BLaER1 treated with 17β-estradiol and CSF1 and Interleukin-3, amounts not matched to agents 10 nM and 100 nM (cell line): Measurements from ENCODE around the gene ZNF667.
A peak's percentile ranks its signal among the peaks of the same experiment; 100 is the strongest.

Experiments
- H3K27ac ChIP-seq, 11 experiments: shearing (Covaris generic); formaldehyde crosslinking; 2 replicates each; pipeline ENCODE4 v1.8.1; 2022
- H3K27me3 ChIP-seq, 11 experiments: shearing (Covaris generic); formaldehyde crosslinking; 2 replicates each; pipeline ENCODE4 v1.8.1; 2022
- H3K36me3 ChIP-seq, 11 experiments: shearing (Covaris generic); formaldehyde crosslinking; 2 replicates each; pipeline ENCODE4 v1.8.1; 2022
- H3K4me1 ChIP-seq, 10 experiments: shearing (Covaris generic); formaldehyde crosslinking; 2 replicates each; pipeline ENCODE4 v1.8.1; 2022
- H3K4me2 ChIP-seq, 11 experiments: shearing (Covaris generic); formaldehyde crosslinking; 2 replicates each; pipeline ENCODE4 v1.8.1; 2022
- H3K4me3 ChIP-seq, 10 experiments: shearing (Covaris generic); formaldehyde crosslinking; 2 replicates each; pipeline ENCODE4 v1.8.1; 2022
- H3K9ac ChIP-seq, 11 experiments: shearing (Covaris generic); formaldehyde crosslinking; 2 replicates each; pipeline ENCODE4 v1.8.1; 2022
- H3K9me3 ChIP-seq, 11 experiments: shearing (Covaris generic); formaldehyde crosslinking; replicated peaks in 1 of 11; 2 replicates each; pipeline ENCODE4 v1.8.1; 2022
- H4K20me1 ChIP-seq, 11 experiments: shearing (Covaris generic); formaldehyde crosslinking; 2 replicates each; pipeline ENCODE4 v1.8.1; 2022
- Cebpa-rat ChIP-seq, 11 experiments: shearing (Covaris generic); IDR thresholded peaks; 2 replicates each; pipeline ENCODE4 v1.8.1; 2022

ZNF667 gene

DNA sequence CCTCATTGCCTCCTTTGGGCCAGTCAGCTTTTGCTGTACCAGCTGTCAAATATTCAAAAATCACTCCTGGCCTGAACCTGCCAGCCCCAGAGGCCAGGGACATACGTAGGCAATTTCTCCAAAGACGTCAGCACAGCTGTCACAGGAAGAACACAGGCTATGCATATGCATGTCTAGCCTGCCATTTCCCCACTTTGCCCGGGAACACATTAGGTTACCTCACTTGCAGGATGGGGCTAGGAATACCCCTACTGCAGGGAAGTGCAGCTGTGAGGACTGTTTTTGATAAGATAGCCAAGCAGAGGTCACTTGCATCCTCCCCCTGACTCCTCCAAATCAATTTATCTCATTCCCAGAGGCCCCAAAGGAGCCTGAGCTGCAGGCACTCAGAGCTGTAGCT lies 2.8 kb downstream of the ZNF667 start:
- TF ChIP-seq Cebpa-rat (IDR thresholded peaks at IDR 0.05), result no peak
- no peak overlapping the region for H3K9ac ChIP-seq
- H3K4me3 ChIP-seq, result no peak overlapping the region
- H3K4me2 ChIP-seq, result no peak overlapping the region
- no peaks in the 10 kb centered on the region for H3K27me3 ChIP-seq
- peaks cover 42 to 96% (median 74%) of the 10 kb centered on the region in 11 experiments for H3K9me3 ChIP-seq
- H3K36me3 ChIP-seq, result no peaks in the 10 kb centered on the region
- no peaks in the 10 kb centered on the region for H3K4me1 ChIP-seq
- no peaks in the 10 kb centered on the region for H4K20me1 ChIP-seq
- H3K27ac ChIP-seq, result no peak overlapping the region

DNA sequence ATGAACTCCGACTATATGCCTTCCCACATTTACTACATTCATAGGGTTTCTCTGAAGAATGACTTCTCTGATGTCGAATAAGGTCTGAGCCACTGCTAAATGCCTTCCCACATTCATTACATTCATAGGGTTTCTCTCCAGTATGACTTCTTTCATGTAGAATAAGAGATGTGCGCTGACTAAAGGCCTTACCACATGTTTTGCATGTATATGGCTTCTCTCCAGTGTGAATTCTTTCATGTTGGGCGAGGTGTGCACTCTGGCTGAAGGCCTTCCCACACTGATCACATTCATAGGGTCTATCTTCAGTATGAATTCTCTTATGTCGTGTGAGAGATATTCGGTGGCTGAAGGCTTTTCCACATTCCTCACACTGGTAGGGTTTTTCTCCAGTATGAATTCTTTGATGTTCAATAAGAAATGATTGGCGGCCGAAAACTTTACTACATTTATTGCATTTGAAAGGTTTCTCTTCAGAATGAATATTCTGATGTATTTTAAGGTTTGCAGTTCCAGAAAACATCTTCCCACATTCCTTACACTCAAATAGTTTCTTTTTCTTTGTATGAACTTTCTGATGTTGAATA lies 35.8 kb downstream of the ZNF667 start:
- H3K4me3 ChIP-seq, result peak overlapping the region in 1 of 10 experiments; percentile 28; a peak in 1 of 20 replicates
- H4K20me1 ChIP-seq, result no peaks in the 10 kb centered on the region
- no peaks in the 10 kb centered on the region for H3K4me1 ChIP-seq
- H3K27ac ChIP-seq, result no peak overlapping the region
- no peak overlapping the region for H3K9ac ChIP-seq
- TF ChIP-seq Cebpa-rat (IDR thresholded peaks at IDR 0.05), result no peak
- H3K27me3 ChIP-seq, result no peaks in the 10 kb centered on the region
- no peak overlapping the region for H3K4me2 ChIP-seq
- no peaks in the 10 kb centered on the region for H3K36me3 ChIP-seq
- peaks cover 86 to 89% (median 87%) of the 10 kb centered on the region in 11 experiments for H3K9me3 ChIP-seq

DNA sequence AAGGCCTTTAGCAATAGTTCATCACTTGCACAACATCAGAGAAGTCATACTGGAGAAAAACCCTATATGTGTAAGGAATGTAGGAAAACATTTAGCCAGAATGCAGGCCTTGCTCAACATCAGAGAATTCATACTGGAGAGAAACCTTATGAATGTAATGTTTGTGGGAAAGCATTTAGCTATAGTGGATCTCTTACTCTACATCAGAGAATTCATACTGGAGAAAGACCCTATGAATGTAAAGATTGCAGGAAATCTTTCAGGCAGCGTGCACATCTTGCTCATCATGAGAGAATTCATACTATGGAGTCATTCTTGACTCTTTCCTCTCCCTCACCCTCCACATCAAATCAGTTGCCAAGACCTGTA lies 53.2 kb downstream of the ZNF667 start:
- H3K4me2 ChIP-seq, result no peak overlapping the region

DNA sequence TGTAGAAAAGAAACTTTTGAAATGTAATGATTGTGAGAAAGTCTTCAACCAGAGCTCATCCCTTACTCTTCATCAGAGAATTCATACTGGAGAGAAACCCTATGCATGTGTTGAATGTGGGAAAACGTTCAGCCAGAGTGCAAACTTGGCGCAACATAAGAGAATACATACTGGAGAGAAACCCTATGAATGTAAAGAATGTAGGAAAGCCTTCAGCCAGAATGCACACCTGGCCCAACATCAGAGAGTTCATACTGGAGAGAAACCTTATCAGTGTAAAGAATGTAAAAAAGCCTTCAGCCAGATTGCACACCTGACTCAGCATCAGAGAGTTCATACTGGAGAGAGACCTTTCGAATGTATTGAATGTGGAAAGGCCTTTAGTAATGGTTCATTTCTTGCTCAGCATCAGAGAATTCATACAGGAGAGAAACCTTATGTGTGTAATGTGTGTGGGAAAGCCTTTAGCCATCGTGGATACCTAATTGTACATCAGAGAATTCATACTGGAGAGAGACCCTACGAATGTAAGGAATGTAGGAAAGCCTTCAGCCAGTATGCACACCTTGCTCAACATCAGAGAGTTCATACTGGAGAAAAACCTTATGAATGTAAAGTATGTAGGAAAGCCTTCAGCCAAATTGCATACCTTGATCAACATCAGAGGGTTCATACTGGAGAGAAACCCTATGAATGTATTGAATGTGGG lies 53.7 kb downstream of the ZNF667 start:
- H3K9me3 ChIP-seq, result peaks cover 100% of the 10 kb centered on the region in 11 experiments
- H3K4me1 ChIP-seq, result no peaks in the 10 kb centered on the region
- no peak for TF ChIP-seq Cebpa-rat (IDR thresholded peaks at IDR 0.05)
- H3K36me3 ChIP-seq, result peaks cover 70 to 80% (median 75%) of the 10 kb centered on the region in 11 experiments
- no peaks in the 10 kb centered on the region for H4K20me1 ChIP-seq
- H3K4me2 ChIP-seq, result no peak overlapping the region
- H3K4me3 ChIP-seq, result peak overlapping the region; percentile 10 to 41 (median 28); a peak in 12 of 20 replicates
- H3K9ac ChIP-seq, result no peak overlapping the region
- H3K27ac ChIP-seq, result no peak overlapping the region
- no peaks in the 10 kb centered on the region for H3K27me3 ChIP-seq

More for the DNA sequence above, 53.2 kb downstream of the ZNF667 start:
- H3K27me3 ChIP-seq, result no peaks in the 10 kb centered on the region
- no peaks in the 10 kb centered on the region for H4K20me1 ChIP-seq
- peaks cover 64 to 75% (median 69%) of the 10 kb centered on the region in 11 experiments for H3K36me3 ChIP-seq
- peaks cover 100% of the 10 kb centered on the region in 11 experiments for H3K9me3 ChIP-seq
- no peak overlapping the region for H3K9ac ChIP-seq
- TF ChIP-seq Cebpa-rat (IDR thresholded peaks at IDR 0.05), result no peak
- H3K4me3 ChIP-seq, result peak overlapping the region; percentile 10 to 41 (median 28); a peak in 11 of 20 replicates
- no peak overlapping the region for H3K27ac ChIP-seq
- H3K4me1 ChIP-seq, result no peaks in the 10 kb centered on the region

DNA sequence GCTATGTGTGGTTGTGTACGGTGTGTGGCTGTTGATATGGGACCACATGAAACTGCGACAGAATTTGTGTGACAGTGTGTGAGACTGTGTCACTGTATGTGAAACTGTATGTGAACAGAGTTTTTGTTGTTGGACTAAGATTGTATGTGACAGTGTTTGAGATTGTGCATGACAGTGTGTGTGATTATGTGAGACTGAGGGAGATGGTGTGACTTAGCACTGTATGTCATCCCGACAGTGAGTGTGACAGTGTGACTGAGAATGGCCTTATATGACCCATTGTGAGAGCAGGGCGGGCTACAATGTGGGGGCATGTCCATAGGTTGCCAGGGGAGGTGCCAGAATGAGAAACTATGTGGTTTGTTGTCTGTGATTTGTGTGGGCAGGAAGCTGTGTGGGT lies 72.1 kb downstream of the ZNF667 start:
- Histone ChIP-seq H3K9me3 (peaks cover 79 to 89% (median 86%) of the 10 kb centered on the region in 11 experiments), H3K27ac (peak overlapping the region in 4 of 11 experiments; percentile 89 to 97 (median 94); a peak in 4 of 22 replicates), H3K4me3 (peak overlapping the region; percentile 67 to 86 (median 75)), H3K4me1 (peaks cover 12 to 22% (median 19%) of the 10 kb centered on the region in 10 experiments; a peak in 19 of 20 replicates), H4K20me1 (no peaks in the 10 kb centered on the region), H3K4me2 (peak overlapping the region; percentile 79 to 94 (median 88)), H3K27me3 (no peaks in the 10 kb centered on the region), H3K9ac (peak overlapping the region in 9 of 11 experiments; percentile 88 to 97 (median 95); a peak in 17 of 22 replicates), H3K36me3 (peaks cover 61 to 70% (median 68%) of the 10 kb centered on the region in 11 experiments)
- TF ChIP-seq Cebpa-rat (IDR thresholded peaks at IDR 0.05), result no peak

DNA sequence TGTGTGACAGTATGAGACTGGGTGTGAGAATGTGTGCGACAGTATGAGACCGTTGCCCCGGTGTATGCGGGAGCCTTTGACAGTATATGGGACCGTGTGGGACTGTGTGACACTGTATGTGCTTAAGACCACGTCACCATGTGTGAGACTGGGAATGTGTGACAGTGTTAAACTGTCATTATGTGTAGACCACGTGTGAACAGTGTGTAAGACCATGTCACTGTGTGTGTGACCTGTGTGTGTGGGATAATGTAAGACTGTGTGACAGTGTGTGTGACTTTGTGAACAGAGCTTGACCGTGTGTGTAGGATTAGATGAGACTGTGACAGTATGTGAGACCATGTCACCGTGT lies 72.5 kb downstream of the ZNF667 start:
- Histone ChIP-seq H3K9ac (peak overlapping the region; percentile 88 to 99 (median 95)), H4K20me1 (no peaks in the 10 kb centered on the region), H3K36me3 (peaks cover 61 to 70% (median 68%) of the 10 kb centered on the region in 11 experiments), H3K27ac (peak overlapping the region in 10 of 11 experiments; percentile 89 to 99 (median 97); a peak in 21 of 22 replicates), H3K4me3 (peak overlapping the region; percentile 67 to 86 (median 75)), H3K27me3 (no peaks in the 10 kb centered on the region), H3K9me3 (peaks cover 79 to 89% (median 86%) of the 10 kb centered on the region in 11 experiments), H3K4me2 (peak overlapping the region; percentile 79 to 94 (median 88)), H3K4me1 (peaks cover 12 to 22% (median 19%) of the 10 kb centered on the region in 10 experiments; a peak in 19 of 20 replicates)
- no peak for TF ChIP-seq Cebpa-rat (IDR thresholded peaks at IDR 0.05)

DNA sequence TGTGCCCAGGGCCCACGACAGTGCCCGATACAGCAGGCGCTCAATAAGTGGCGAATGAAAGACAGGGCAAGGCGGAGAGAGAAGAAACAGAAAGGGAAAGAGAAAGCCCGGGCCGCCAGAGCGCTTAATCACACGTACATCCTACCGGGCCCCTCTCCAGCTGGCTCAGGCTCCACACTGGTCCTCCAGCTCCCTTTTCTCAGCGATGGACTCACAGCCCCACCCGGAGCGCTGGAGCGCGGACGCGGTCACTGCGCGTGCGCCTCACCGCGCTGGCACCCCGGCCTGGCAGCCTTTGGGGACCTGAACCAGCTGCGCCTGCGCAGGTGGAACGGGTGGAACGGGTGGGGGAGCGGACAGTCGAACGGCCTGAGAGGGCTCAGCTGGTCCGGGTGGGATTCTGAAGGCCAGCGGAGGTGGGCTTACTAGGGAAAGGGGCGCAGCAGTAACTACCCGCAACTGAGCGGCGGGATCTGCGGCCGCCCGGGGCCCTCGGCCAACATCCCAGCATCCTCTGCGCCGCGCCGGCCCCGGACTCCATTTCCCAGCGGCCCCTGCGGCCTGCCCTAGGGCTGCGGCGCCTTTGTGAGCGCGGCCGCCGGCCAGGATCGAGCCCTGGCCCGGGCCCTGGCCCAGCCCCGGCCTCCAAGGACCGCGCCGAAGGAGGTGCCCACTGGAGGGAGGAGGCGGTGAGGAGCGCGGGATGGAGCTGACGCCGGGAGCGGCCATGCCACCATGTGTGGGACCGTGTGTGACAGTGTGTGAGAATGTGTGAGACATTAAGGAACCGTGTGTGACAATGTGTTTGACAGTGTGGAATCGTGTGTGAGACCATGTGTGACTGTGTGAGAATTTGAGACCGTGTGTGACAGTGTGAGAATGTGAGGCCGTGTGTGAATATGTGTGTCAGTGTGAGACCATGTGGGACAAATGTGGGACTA lies 73.1 kb downstream of the ZNF667 start, which contains the start of gene ZNF583:
ZNF583 (plus strand) TSS at position 569 of the 941 bp plus-strand sequence. CDS start 2,783 bp downstream, outside the sequence.
- peak within 1 kb of the TSS; percentile 79 to 94 (median 90) for H3K4me2 ChIP-seq
- peak within 1 kb of the TSS; percentile 89 to 99 (median 97) for H3K27ac ChIP-seq
- H4K20me1 ChIP-seq, result no peaks in the 10 kb centered on the region
- no peak for TF ChIP-seq Cebpa-rat (IDR thresholded peaks at IDR 0.05)
- H3K9me3 ChIP-seq, result peaks cover 79 to 89% (median 86%) of the 10 kb centered on the region in 11 experiments
- peak within 1 kb of the TSS; percentile 67 to 86 (median 75) for H3K4me3 ChIP-seq
- peaks cover 12 to 22% (median 19%) of the 10 kb centered on the region in 10 experiments; a peak in 19 of 20 replicates for H3K4me1 ChIP-seq
- H3K36me3 ChIP-seq, result peaks cover 61 to 70% (median 68%) of the 10 kb centered on the region in 11 experiments
- H3K9ac ChIP-seq, result peak within 1 kb of the TSS; percentile 88 to 99 (median 95)
- no peaks in the 10 kb centered on the region for H3K27me3 ChIP-seq

DNA sequence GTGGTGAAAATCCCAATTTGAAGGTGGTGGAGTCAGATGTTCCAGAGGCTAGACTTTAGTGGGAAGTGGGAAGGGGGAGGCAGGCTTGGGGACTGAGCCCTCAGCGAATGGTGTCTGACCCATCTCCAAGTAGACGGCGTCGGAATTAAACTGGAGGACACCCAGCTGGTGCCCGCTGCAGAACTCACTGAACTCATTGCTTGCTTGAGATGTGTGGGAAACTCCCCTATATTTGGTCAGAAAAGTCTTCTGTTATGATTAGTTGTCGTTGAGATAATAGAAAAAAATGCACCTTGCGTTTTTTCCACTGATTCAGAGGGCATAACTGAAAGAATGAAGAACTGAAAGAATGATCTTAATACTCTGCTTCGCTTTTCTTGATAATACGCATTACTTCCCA lies 73.9 kb downstream of the ZNF667 start:
- peak overlapping the region; percentile 75 to 94 (median 87) for H3K4me2 ChIP-seq
- H3K4me1 ChIP-seq, result peaks cover 12 to 22% (median 19%) of the 10 kb centered on the region in 10 experiments; a peak in 19 of 20 replicates
- H4K20me1 ChIP-seq, result no peaks in the 10 kb centered on the region
- H3K4me3 ChIP-seq, result peak overlapping the region; percentile 67 to 86 (median 75)
- no peak for TF ChIP-seq Cebpa-rat (IDR thresholded peaks at IDR 0.05)
- peaks cover 79 to 89% (median 86%) of the 10 kb centered on the region in 11 experiments for H3K9me3 ChIP-seq
- H3K9ac ChIP-seq, result peak overlapping the region; percentile 88 to 99 (median 95)
- H3K36me3 ChIP-seq, result peaks cover 61 to 70% (median 68%) of the 10 kb centered on the region in 11 experiments
- H3K27me3 ChIP-seq, result no peaks in the 10 kb centered on the region
- H3K27ac ChIP-seq, result peak overlapping the region; percentile 89 to 99 (median 97)
